IMR-90 (cell line): ENCODE data around the gene RPAP2.

Source experiments
- BHLHE40 ChIP-seq: fragments of 150-350 bp; IDR thresholded peaks from 2 replicates; pipeline ENCODE4 v1.6.1; 2016; ENCODE audit warnings: mild to moderate bottlenecking, low read depth, low read length
- CEBPB ChIP-seq: IDR thresholded peaks from 2 replicates; pipeline ENCODE4 v1.6.1; 2012; ENCODE audit warnings: low read depth, low read length, improper control_type of control experiment
- MAZ ChIP-seq: IDR thresholded peaks from 2 replicates; pipeline ENCODE4 v1.6.1; 2012; ENCODE audit warnings: low read depth, mild to moderate bottlenecking, low read length, improper control_type of control experiment, moderate library complexity, borderline replicate concordance
- MXI1 ChIP-seq: IDR thresholded peaks from 2 replicates; pipeline ENCODE4 v1.6.1; 2012; ENCODE audit warnings: low read depth, mild to moderate bottlenecking, low read length, moderate library complexity, borderline replicate concordance
- POLR2A ChIP-seq: IDR thresholded peaks from 2 replicates; pipeline ENCODE4 v1.6.1; 2012; ENCODE audit warnings: mild to moderate bottlenecking, low read depth, low read length
- RAD21 ChIP-seq: IDR thresholded peaks from 2 replicates; pipeline ENCODE4 v1.6.1; 2012; ENCODE audit warnings: low read length, improper control_type of control experiment
- RCOR1 ChIP-seq: IDR thresholded peaks from 2 replicates; pipeline ENCODE4 v1.6.1; 2012; ENCODE audit warnings: mild to moderate bottlenecking, low read length, improper control_type of control experiment; ENCODE audit not compliant: insufficient replicate concordance
- RFX5 ChIP-seq: IDR thresholded peaks from 2 replicates; pipeline ENCODE4 v1.8.0; 2012; ENCODE audit warnings: low read depth, mild to moderate bottlenecking, low read length, moderate library complexity
- SMC3 ChIP-seq: fragments of 150-350 bp; IDR thresholded peaks from 2 replicates; pipeline ENCODE4 v1.6.1; 2016; ENCODE audit warnings: low read depth, mild to moderate bottlenecking, antibody characterized with exemption, low read length, moderate library complexity
- TF ChIP-seq, protein P1 (sequence below): conservative IDR thresholded peaks from 2 replicates; pipeline ENCODE4 v1.5.1; 2012; ENCODE audit warnings: mild to moderate bottlenecking, low read depth, low read length, improper control_type of control experiment
- TF ChIP-seq, protein P2 (sequence below): fragments of 150-350 bp; IDR thresholded peaks from 2 replicates; pipeline ENCODE4 v1.6.1; 2016; ENCODE audit warnings: low read depth, mild to moderate bottlenecking, low read length, moderate library complexity, borderline replicate concordance
- TF ChIP-seq, protein P3 (sequence below): fragments of 150-350 bp; IDR thresholded peaks from 2 replicates; pipeline ENCODE4 v1.6.1; 2017; ENCODE audit warnings: mild to moderate bottlenecking, antibody characterized with exemption, low read length, low read depth

DNA sequence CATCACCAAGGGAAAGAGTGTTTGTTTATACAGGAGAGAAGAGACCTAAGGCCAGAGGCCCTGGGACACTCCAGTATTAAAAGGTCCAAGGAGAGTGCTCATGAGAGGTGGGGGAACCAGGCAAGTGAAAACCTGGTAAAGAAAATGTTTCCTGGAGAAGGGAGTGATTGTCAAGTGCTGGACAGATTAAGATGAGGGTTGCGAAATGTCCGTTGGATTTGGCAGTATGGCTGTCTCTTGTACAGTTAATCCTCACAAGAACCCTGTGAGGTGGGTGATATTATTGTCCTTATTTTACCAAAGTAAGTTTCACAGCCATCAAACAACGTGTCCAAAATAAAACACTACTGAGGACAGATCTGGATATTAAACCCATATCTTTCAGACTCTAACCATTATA, 44.2 kb downstream of the RPAP2 start:
- no peak for TF ChIP-seq SMC3
- TF ChIP-seq, protein P1, sequence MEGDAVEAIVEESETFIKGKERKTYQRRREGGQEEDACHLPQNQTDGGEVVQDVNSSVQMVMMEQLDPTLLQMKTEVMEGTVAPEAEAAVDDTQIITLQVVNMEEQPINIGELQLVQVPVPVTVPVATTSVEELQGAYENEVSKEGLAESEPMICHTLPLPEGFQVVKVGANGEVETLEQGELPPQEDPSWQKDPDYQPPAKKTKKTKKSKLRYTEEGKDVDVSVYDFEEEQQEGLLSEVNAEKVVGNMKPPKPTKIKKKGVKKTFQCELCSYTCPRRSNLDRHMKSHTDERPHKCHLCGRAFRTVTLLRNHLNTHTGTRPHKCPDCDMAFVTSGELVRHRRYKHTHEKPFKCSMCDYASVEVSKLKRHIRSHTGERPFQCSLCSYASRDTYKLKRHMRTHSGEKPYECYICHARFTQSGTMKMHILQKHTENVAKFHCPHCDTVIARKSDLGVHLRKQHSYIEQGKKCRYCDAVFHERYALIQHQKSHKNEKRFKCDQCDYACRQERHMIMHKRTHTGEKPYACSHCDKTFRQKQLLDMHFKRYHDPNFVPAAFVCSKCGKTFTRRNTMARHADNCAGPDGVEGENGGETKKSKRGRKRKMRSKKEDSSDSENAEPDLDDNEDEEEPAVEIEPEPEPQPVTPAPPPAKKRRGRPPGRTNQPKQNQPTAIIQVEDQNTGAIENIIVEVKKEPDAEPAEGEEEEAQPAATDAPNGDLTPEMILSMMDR, result no peak
- TF ChIP-seq CEBPB, result peak; percentile 71
- TF ChIP-seq POLR2A, result no peak
- no peak for TF ChIP-seq RCOR1
- no peak for TF ChIP-seq RAD21
- TF ChIP-seq, protein P2, sequence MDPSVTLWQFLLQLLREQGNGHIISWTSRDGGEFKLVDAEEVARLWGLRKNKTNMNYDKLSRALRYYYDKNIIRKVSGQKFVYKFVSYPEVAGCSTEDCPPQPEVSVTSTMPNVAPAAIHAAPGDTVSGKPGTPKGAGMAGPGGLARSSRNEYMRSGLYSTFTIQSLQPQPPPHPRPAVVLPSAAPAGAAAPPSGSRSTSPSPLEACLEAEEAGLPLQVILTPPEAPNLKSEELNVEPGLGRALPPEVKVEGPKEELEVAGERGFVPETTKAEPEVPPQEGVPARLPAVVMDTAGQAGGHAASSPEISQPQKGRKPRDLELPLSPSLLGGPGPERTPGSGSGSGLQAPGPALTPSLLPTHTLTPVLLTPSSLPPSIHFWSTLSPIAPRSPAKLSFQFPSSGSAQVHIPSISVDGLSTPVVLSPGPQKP, result no peak
- no peak for TF ChIP-seq BHLHE40
- no peak for TF ChIP-seq MAZ
- TF ChIP-seq, protein P3, sequence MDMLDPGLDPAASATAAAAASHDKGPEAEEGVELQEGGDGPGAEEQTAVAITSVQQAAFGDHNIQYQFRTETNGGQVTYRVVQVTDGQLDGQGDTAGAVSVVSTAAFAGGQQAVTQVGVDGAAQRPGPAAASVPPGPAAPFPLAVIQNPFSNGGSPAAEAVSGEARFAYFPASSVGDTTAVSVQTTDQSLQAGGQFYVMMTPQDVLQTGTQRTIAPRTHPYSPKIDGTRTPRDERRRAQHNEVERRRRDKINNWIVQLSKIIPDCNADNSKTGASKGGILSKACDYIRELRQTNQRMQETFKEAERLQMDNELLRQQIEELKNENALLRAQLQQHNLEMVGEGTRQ, result no peak
- no peak for TF ChIP-seq MXI1
- no peak for TF ChIP-seq RFX5
